NCI-H2196 (cell line): Measurements from ENCODE around the gene FRG2B.
"Not testable (repeated sequence)": the region's sequence is repeated elsewhere in the genome, so short reads cannot be mapped to it uniquely, and the experiment has no call there.

Source experiments
- DNase-seq: peaks from one replicate; lab custom pipeline; 2025; ENCODE audit not compliant: unreplicated experiment; lab: John Stamatoyannopoulos, UW

Gene FRG2B

GRCh38 chr10:133600657-133601056 is 25.9 kb downstream of the FRG2B start:
- no peak for DNase-seq

GRCh38 chr10:133599869-133600268 is 26.7 kb downstream of the FRG2B start:
- DNase-seq, result not testable (repeated sequence)

DNA sequence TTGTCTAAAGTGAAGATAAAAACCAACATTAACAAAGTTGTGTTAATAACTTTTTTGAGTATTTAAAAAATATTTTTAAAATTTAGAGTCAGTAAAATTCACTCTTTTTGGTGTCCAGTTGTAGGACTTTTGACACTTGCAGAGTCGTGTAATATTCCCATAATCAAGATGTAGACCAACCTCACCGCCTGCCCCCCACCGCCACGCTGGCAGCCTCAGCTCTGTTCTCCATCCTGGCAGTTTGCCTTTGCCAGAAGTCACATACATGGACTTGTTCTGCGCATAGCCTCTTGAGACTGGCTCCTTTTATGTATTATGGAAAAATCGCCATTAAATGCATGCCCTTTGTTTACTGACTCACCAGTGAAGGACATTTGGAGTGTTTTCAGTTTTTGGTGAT is 33.9 kb downstream of the FRG2B start:
- no peak for DNase-seq

GRCh38 chr10:133590970-133591359 is 35.6 kb downstream of the FRG2B start:
- DNase-seq, result no peak

- DNase-seq, result no peak
Measured at GRCh38 chr10:133590226-133590969, 36.2 kb downstream of the FRG2B start.

DNA sequence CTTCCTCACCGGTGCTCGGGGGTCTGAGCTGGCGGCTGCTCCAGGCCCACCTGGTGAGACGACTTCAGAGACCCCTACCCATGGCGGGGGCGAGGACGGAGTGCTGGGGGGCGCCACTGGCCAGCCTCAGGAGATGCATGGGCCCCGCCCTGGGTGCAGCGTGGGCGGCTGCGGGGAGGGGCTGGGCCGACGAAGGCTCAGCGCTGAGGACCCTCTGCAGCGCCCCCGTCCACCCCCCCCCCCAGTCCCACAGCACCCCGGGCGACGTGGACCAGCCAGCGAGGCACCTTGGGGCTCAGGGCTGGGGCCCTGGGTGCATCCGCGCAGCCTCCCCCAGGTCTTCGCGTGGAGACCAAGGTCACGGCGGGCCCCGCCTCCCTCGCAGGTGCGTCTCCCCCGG is 49.6 kb downstream of the FRG2B start:
- not testable (repeated sequence) for DNase-seq
